Activated B cell treated with CpG ODN at 0.5 μM for 24 hours (primary cell): ENCODE data around the gene MSH4. TPM values are rescaled to one million over a fixed set of nuclear protein-coding genes. Genes with fewer than 3 reads are reported as not detected.
A peak's percentile ranks its signal among the peaks of the same experiment; 100 is the strongest.

Experiments
- ATAC-seq: fragments of 200-7000 bp; cut with Tn5 transposase; one replicate; pipeline ENCODE4 v1.10.0; 2021; ENCODE audit warnings: low read depth, mild to moderate bottlenecking, moderate library complexity
- CTCF ChIA-PET: fragments of 350-600 bp; sonication (Branson Sonifier 250); formaldehyde crosslinking; loops from one replicate; lab custom pipeline; 2021; ENCODE audit warnings: antibody characterized with exemption; lab: Charles Lee
- POLR2A ChIA-PET: fragments of 350-600 bp; sonication (Branson Sonifier 250); formaldehyde crosslinking; loops from one replicate; lab custom pipeline; 2021; ENCODE audit warnings: antibody characterized with exemption; lab: Charles Lee
- DNase-seq: peaks from one replicate; pipeline ENCODE4 v3.0.0; 2022
- H3K27ac Mint-ChIP-seq: one replicate; pipeline ENCODE4 v1.8.0; 2020; ENCODE audit warnings: mixed read lengths
- H3K27me3 Mint-ChIP-seq: one replicate; pipeline ENCODE4 v1.8.0; 2021; ENCODE audit warnings: mixed read lengths
- H3K36me3 Mint-ChIP-seq: one replicate; pipeline ENCODE4 v1.8.0; 2021; ENCODE audit warnings: low read depth, mixed read lengths
- H3K4me1 Mint-ChIP-seq: one replicate; pipeline ENCODE4 v1.8.0; 2021; ENCODE audit warnings: mixed read lengths
- H3K4me3 Mint-ChIP-seq: one replicate; pipeline ENCODE4 v1.8.0; 2020; ENCODE audit warnings: mild to moderate bottlenecking, mixed read lengths
- H3K9me3 Mint-ChIP-seq: one replicate; pipeline ENCODE4 v1.8.0; 2020; ENCODE audit warnings: mixed read lengths
- intact Hi-C: fragments of 100-400 bp; cut with micrococcal nuclease; formaldehyde crosslinking; loops from one replicate; pipeline ENCODE4 v1.15.1; 2024
- total RNA-seq: library from RNA; stranded (reverse); gene quantifications from 2 replicates; pipeline ENCODE4 v1.2.3, GENCODE V29; 2022
- TF ChIP-seq, protein P1 (sequence below): fragments of 200-600 bp; IDR thresholded peaks from one replicate; pipeline ENCODE4 v1.8.0; 2022; ENCODE audit warnings: antibody characterized with exemption, mild to moderate bottlenecking

Gene MSH4
- total RNA-seq, 1 donor from 2014 or later: 1.4 TPM

DNA sequence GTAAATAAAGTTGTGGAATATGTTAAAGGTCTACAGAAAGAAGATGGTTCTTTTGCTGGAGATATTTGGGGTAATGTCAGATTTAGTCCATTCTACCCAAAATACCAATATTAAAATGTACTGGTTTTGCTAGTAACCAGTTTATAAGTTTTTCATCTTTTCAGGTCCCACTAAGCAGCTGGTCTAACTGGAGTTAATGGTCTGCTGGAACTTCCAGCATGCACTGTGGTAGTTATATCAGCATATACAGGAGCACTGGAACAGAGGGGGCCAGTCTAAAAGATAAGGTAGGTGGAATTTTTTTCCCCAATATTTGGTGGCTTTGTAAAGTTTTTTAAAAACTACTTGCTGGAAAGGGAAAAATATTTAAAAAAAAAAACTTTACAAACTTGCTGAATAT lies 6.7 kb upstream of the MSH4 start:
- intact Hi-C loops: loop anchor here (5.0 to 10.0 kb wide), 5 partner anchors 175 to 1987 kb away; partner anchors contain the start of genes FPGT, LRRIQ3, MIGA1 and SLC44A5
- Mint-ChIP-seq H3K27ac (no peak overlapping the region), H3K27me3 (no peaks in the 10 kb centered on the region), H3K4me1 (peaks cover 65% of the 10 kb centered on the region), H3K4me3 (no peak overlapping the region), H3K9me3 (no peaks in the 10 kb centered on the region), H3K36me3 (peaks cover 89% of the 10 kb centered on the region)
- ChIA-PET CTCF (no interaction called here), POLR2A (interaction anchor here (0.5 kb wide), 1 partner anchor 1893 kb away, joined by 3 read pairs; no protein-coding TSS in a partner anchor)
- DNase-seq (no peak), ATAC-seq (no peak)
- TF ChIP-seq, protein P1, sequence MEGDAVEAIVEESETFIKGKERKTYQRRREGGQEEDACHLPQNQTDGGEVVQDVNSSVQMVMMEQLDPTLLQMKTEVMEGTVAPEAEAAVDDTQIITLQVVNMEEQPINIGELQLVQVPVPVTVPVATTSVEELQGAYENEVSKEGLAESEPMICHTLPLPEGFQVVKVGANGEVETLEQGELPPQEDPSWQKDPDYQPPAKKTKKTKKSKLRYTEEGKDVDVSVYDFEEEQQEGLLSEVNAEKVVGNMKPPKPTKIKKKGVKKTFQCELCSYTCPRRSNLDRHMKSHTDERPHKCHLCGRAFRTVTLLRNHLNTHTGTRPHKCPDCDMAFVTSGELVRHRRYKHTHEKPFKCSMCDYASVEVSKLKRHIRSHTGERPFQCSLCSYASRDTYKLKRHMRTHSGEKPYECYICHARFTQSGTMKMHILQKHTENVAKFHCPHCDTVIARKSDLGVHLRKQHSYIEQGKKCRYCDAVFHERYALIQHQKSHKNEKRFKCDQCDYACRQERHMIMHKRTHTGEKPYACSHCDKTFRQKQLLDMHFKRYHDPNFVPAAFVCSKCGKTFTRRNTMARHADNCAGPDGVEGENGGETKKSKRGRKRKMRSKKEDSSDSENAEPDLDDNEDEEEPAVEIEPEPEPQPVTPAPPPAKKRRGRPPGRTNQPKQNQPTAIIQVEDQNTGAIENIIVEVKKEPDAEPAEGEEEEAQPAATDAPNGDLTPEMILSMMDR: no peak

DNA sequence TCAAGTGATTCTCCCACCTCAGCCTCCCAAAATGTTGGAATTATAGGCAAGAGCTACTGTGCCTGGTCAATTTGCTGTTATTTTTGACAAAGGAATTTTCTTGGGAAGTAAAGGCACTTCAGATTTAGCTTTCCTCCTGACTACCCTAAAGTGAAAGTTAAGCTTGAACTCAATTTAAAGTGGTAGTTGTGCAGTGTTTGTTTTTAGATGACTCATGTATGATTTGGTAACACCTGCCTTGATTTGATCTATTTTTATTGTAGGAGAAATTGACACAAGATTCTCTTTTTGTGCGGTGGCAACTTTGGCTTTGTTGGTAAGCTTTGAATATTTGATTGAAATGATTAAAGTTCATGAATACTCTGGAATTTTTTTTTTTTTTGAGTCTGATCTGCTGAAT lies 5.7 kb upstream of the MSH4 start:
- intact Hi-C loops: no loop called here
- TF ChIP-seq, protein P1: no peak
- H3K9me3 Mint-ChIP-seq: no peaks in the 10 kb centered on the region
- H3K36me3 Mint-ChIP-seq: peaks cover 97% of the 10 kb centered on the region
- ATAC-seq: no peak
- peak overlapping the region; percentile 49 for H3K4me3 Mint-ChIP-seq
- ChIA-PET CTCF (no interaction called here), POLR2A (no interaction called here)
- H3K27me3 Mint-ChIP-seq: no peaks in the 10 kb centered on the region
- peaks cover 58% of the 10 kb centered on the region for H3K4me1 Mint-ChIP-seq
- H3K27ac Mint-ChIP-seq: peak overlapping the region; percentile 60
- DNase-seq: no peak

DNA sequence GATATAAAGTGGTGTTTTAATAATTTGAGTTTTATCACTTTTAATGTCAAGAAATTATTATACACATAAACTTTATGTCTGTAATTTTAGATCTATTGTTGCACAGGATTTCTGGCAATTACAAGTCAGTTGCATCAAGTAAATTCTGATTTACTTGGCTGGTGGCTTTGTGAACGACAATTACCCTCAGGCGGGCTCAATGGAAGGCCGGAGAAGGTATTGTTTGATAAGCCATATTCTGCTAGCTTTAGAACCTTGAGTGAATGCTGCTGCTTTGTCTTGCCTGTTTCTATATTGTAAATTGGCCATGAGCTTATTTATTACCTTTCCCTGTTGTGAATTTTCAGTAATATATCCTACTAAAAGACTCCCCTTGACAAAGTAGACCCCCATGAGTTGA lies 4.6 kb upstream of the MSH4 start:
- intact Hi-C loops: no loop called here
- TF ChIP-seq, protein P1: no peak

DNA sequence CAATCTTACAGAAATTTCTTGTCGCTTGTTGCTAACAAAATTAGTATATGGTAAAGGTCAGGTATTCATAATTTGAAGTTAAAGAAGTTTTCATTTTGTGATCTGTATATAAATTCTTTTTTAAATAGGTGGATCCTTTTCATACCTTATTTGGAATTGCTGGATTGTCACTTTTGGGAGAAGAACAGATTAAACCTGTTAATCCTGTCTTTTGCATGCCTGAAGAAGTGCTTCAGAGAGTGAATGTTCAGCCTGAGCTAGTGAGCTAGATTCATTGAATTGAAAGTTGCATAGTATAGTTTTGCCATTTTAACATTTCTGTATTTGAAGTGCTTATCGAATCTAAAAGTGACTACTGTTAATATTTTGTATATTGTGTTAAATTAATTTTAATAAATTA lies 2.3 kb upstream of the MSH4 start:
- Mint-ChIP-seq H3K27ac (no peak overlapping the region), H3K4me3 (no peak overlapping the region), H3K4me1 (peaks cover 30% of the 10 kb centered on the region), H3K36me3 (peaks cover 97% of the 10 kb centered on the region), H3K27me3 (no peaks in the 10 kb centered on the region), H3K9me3 (no peaks in the 10 kb centered on the region)
- intact Hi-C loops: no loop called here
- POLR2A ChIA-PET: interaction anchor here (3.6 kb wide), 1 partner anchor 8 kb away, joined by 45 read pairs; the partner anchor contains the start of gene RABGGTB
- CTCF ChIA-PET: no interaction called here
- TF ChIP-seq, protein P1: no peak
- DNase-seq: no peak
- ATAC-seq: no peak

More for the DNA sequence above, 4.6 kb upstream of the MSH4 start:
- H3K4me1 Mint-ChIP-seq: peaks cover 52% of the 10 kb centered on the region
- no peaks in the 10 kb centered on the region for H3K9me3 Mint-ChIP-seq
- DNase-seq (no peak), ATAC-seq (no peak)
- no peaks in the 10 kb centered on the region for H3K27me3 Mint-ChIP-seq
- H3K36me3 Mint-ChIP-seq: peaks cover 98% of the 10 kb centered on the region
- H3K27ac Mint-ChIP-seq: no peak overlapping the region
- ChIA-PET CTCF (interaction anchor here (0.6 kb wide), 1 partner anchor 156 kb away, joined by 3 read pairs; no protein-coding TSS in a partner anchor), POLR2A (no interaction called here)
- H3K4me3 Mint-ChIP-seq: no peak overlapping the region

DNA sequence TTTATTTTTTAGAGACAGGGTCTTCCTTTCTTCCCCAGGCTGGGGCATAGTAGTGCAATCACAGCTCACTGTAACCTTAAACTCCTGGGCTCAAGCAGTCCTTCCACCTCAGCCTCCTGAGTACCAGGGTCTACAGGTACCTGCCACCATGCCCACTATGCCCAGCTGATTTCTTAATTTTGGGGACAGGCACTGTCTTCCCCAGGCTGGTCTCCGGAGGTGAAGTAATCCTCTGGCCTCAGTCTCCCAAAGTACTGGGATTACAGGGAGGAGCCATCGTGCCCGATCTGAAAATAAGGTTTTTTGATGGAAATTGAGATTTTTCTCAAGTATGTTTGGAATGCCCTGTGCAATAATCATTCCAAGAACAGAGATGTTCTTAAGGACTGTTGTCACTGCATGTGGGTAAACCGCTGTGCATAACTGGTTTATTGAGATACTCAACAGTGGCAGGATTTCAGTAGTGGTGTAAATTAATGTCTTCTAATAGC lies 934 bp upstream of the MSH4 start:
- no peak overlapping the region for H3K27ac Mint-ChIP-seq
- CTCF ChIA-PET: no interaction called here
- ATAC-seq (peak; percentile 13), DNase-seq (no peak)
- H3K4me3 Mint-ChIP-seq: no peak overlapping the region
- intact Hi-C loops: loop anchor here (1.0 kb wide), 1 partner anchor 9 kb away; the partner anchor contains the start of gene RABGGTB
- TF ChIP-seq, protein P1: no peak
- H3K36me3 Mint-ChIP-seq: peaks cover 84% of the 10 kb centered on the region
- no peaks in the 10 kb centered on the region for H3K27me3 Mint-ChIP-seq
- no peaks in the 10 kb centered on the region for H3K9me3 Mint-ChIP-seq
- peaks cover 16% of the 10 kb centered on the region for H3K4me1 Mint-ChIP-seq
- POLR2A ChIA-PET: interaction anchor here (0.6 to 3.6 kb wide), 3 partner anchors 9 to 1887 kb away, joined by 3 to 45 read pairs (median 6); partner anchors contain the start of gene RABGGTB
